Measurements from ENCODE around the gene CIAO2A. TPM values are rescaled to one million over a fixed set of nuclear protein-coding genes. Genes with fewer than 3 reads are reported as not detected.

CIAO2A gene
- total and polyA plus RNA-seq, 12 donors, result 36.4 to 118 (median 58.9) TPM

DNA sequence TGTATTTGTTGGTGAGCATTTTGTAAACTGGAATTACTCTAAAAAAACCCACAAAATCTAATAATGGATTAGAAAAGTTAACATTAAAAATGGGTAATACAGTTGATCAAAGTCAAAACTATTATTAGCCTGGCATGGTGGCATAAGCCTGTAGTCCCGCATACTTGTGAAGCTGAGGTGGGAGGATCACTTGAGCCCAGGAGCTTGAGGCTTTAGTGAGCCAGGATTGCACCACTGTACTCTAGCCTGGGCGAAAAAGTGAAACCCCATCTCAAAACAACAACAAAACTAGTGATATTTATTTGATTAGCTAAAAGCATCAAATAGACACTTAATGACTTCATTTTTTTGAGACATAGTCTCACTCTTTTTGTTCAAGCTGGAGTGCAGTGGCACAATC is 5.7 kb upstream of the CIAO2A start:
- no peak for ATAC-seq

GRCh38 chr15:64096668-64097384 is 3.2 kb upstream of the CIAO2A start:
- Histone ChIP-seq H3K4me1 (peaks cover 6 to 82% (median 72%) of the 10 kb centered on the region in 9 donors), H3K27me3 (no peaks in the 10 kb centered on the region), H3K36me3 (no peaks in the 10 kb centered on the region), H3K27ac (peak overlapping the region in 8 of 10 donors; percentile 85 to 96 (median 90)), H3K9me3 (no peaks in the 10 kb centered on the region), H3K4me3 (peak overlapping the region; percentile 67 to 98 (median 92))
- intact Hi-C loops (cut with DNase I), result loop anchor here in 6 of 10 donors (5.0 to 10.0 kb wide), 3 partner anchors 55 to 288 kb away; partner anchors contain the start of genes SNX22 (in 5 of the 6), PCLAF (in 1 of the 6) and TRIP4 (in 1 of the 6)
- peak in 2 of 9 donors; percentile 5 to 9 for TF ChIP-seq CTCF (IDR thresholded peaks at IDR 0.05)
- 4 to 5% methylated on average over 16 of the region's 16 CpGs for WGBS, 2 donors
- ATAC-seq (no peak), DNase-seq (no peak)

More for the DNA sequence above, 5.7 kb upstream of the CIAO2A start:
- no peaks in the 10 kb centered on the region for H3K27me3 ChIP-seq
- H3K9me3 ChIP-seq, result no peaks in the 10 kb centered on the region
- H3K36me3 ChIP-seq, result no peaks in the 10 kb centered on the region
- peaks cover 6 to 91% (median 56%) of the 10 kb centered on the region in 9 donors for H3K4me1 ChIP-seq
- DNase-seq, result no peak
- no peak for TF ChIP-seq CTCF (IDR thresholded peaks at IDR 0.05)
- no peak overlapping the region for H3K4me3 ChIP-seq
- intact Hi-C loops (cut with DNase I), result loop anchor here in 6 of 10 donors (5.0 to 10.0 kb wide), 3 partner anchors 53 to 285 kb away; partner anchors contain the start of genes SNX22 (in 5 of the 6), PCLAF (in 1 of the 6) and TRIP4 (in 1 of the 6)
- WGBS, 2 donors, result 73 to 82% methylated on average over 2 of the region's 2 CpGs
- peak overlapping the region in 5 of 10 donors; percentile 9 to 69 (median 32) for H3K27ac ChIP-seq

DNA sequence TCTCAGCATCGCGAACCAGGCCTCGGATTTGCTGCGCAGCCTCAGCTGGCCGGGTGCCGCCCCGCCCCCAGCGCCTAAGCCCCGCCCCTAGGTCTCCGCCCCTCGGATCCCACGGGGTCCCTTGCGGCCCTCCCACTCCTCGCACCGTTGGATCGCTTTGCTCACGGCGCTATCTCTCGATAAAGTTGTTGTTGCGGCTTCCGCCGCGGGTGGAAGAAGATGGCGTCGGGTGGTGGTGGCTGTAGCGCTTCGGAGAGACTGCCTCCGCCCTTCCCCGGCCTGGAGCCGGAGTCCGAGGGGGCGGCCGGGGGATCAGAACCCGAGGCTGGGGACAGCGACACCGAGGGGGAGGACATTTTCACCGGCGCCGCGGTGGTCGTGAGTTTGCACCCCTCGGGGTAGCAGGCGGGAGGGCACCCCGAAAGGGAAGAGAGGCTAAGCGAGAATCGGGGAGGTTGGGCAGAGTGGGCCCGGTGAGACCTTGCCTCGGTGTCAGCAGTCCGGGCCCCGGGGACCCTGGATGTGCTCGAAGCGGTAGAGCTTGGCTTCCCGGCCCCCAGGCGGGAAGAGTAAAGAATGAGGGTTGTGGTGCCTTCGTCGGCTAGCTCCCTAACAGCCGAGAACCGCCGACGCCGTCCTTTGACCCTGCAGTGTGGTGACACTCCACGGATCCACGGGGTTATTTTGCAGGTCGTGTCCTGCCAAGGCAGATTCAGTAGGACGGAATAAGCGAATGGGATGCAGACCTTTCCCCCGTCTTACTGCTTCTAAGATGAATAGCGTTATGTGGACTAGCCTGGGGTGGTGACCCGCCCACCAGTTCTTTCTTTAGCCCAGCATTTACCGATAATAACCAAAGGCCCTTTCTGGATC is 2.4 kb upstream of the CIAO2A start, which contains the start of gene SNX1:
SNX1 (plus strand) TSS at position 188 of the 873 bp plus-strand sequence; CDS start at position 220, 32 bp downstream.
- Histone ChIP-seq H3K9me3 (no peaks in the 10 kb centered on the region), H3K4me1 (peaks cover 6 to 84% (median 74%) of the 10 kb centered on the region in 9 donors), H3K27ac (peak within 1 kb of the TSS; percentile 63 to 96 (median 89)), H3K4me3 (peak within 1 kb of the TSS; percentile 82 to 98 (median 92)), H3K36me3 (no peaks in the 10 kb centered on the region), H3K27me3 (no peaks in the 10 kb centered on the region)
- TF ChIP-seq CTCF (IDR thresholded peaks at IDR 0.05), result peak in 1 of 9 donors; percentile 10
- WGBS, 2 donors, result 1% methylated on average over 70 of the region's 70 CpGs
- ATAC-seq, result peak; percentile 85 to 91 (median 89)
- DNase-seq, result peak; percentile 94
- intact Hi-C loops (cut with DNase I), result loop anchor here in 6 of 10 donors (5.0 to 10.0 kb wide), 3 partner anchors 56 to 289 kb away; partner anchors contain the start of genes SNX22 (in 5 of the 6), PCLAF (in 1 of the 6) and TRIP4 (in 1 of the 6)

Measured in heart right ventricle (tissue), 16 donors.